ENCODE results near the gene BTN3A1.
A peak's percentile ranks its signal among the peaks of the same experiment; 100 is the strongest.

Gene BTN3A1

DNA sequence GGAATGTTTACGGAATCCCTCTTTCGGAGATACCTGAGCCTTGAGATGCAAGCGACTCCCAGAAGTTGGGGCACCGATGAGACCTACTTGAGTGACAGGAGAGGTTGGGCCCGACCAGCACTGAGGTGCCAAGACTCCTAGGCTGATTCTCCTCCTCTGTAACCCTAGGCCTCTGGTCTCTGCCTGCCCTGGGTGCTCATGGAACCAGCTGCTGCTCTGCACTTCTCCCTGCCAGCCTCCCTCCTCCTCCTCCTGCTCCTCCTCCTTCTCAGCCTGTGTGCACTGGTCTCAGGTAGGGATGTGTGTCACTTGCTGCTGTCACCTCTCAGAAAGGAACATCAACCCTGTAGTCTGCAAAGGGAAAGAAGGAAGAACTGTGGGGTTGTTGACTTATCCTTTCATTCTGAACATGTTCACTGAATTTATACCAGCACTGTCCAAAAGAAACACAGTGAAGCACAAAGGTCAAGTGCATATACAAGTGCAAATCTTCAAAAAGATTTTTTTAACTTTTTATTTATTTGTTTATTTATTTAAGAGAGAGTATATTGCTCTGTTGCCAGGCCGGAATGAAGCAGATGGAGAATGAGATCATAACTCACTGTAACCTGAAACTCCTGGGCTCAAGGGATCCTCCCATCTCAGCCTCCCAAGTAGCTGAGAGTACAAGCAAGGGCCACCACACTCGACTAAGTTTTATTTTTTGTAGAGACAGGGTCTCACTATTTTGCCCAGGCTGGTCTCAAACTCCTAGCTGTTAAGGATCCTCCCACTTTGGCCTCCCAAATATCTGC, 18.3 kb upstream of the BTN3A1 start (continued):
- peak; percentile 71 for TF ChIP-seq ZNF2 (tag by site-specific recombination; IDR thresholded peaks at IDR 0.05)
- TF ChIP-seq, protein P1, sequence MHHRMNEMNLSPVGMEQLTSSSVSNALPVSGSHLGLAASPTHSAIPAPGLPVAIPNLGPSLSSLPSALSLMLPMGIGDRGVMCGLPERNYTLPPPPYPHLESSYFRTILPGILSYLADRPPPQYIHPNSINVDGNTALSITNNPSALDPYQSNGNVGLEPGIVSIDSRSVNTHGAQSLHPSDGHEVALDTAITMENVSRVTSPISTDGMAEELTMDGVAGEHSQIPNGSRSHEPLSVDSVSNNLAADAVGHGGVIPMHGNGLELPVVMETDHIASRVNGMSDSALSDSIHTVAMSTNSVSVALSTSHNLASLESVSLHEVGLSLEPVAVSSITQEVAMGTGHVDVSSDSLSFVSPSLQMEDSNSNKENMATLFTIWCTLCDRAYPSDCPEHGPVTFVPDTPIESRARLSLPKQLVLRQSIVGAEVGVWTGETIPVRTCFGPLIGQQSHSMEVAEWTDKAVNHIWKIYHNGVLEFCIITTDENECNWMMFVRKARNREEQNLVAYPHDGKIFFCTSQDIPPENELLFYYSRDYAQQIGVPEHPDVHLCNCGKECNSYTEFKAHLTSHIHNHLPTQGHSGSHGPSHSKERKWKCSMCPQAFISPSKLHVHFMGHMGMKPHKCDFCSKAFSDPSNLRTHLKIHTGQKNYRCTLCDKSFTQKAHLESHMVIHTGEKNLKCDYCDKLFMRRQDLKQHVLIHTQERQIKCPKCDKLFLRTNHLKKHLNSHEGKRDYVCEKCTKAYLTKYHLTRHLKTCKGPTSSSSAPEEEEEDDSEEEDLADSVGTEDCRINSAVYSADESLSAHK (tag by site-specific recombination; IDR thresholded peaks at IDR 0.05) = no peak
- TF ChIP-seq ZNF664 (tag by site-specific recombination; IDR thresholded peaks at IDR 0.05) = 0 out of 2 replicates have a peak, but pooled peaks have one; percentile 27
- TF ChIP-seq ZNF639 (tag by site-specific recombination; IDR thresholded peaks at IDR 0.05) = no peak
- TF ChIP-seq IKZF3 (tag by site-specific recombination; IDR thresholded peaks at IDR 0.05) = 0 out of 2 replicates have a peak, but pooled peaks have one; percentile 47
- TF ChIP-seq GFI1B (tag by site-specific recombination; IDR thresholded peaks at IDR 0.05) = 0 out of 2 replicates have a peak, but pooled peaks have one; percentile 44
- 0 out of 2 replicates have a peak, but pooled peaks have one; percentile 14 for TF ChIP-seq ZNF76 (tag by site-specific recombination; IDR thresholded peaks at IDR 0.05; ENCODE audit: borderline replicate concordance, low read depth)
- peak; percentile 63 for TF ChIP-seq TRIM28 (IDR thresholded peaks at IDR 0.05; ENCODE audit: borderline replicate concordance, low read length)
- TF ChIP-seq ZNF629 (tag by site-specific recombination; IDR thresholded peaks at IDR 0.05) = peak; percentile 84
- TF ChIP-seq, protein P2, sequence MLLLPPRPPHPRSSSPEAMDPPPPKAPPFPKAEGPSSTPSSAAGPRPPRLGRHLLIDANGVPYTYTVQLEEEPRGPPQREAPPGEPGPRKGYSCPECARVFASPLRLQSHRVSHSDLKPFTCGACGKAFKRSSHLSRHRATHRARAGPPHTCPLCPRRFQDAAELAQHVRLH (tag by site-specific recombination; IDR thresholded peaks at IDR 0.05) = no peak
- TF ChIP-seq, protein P3, sequence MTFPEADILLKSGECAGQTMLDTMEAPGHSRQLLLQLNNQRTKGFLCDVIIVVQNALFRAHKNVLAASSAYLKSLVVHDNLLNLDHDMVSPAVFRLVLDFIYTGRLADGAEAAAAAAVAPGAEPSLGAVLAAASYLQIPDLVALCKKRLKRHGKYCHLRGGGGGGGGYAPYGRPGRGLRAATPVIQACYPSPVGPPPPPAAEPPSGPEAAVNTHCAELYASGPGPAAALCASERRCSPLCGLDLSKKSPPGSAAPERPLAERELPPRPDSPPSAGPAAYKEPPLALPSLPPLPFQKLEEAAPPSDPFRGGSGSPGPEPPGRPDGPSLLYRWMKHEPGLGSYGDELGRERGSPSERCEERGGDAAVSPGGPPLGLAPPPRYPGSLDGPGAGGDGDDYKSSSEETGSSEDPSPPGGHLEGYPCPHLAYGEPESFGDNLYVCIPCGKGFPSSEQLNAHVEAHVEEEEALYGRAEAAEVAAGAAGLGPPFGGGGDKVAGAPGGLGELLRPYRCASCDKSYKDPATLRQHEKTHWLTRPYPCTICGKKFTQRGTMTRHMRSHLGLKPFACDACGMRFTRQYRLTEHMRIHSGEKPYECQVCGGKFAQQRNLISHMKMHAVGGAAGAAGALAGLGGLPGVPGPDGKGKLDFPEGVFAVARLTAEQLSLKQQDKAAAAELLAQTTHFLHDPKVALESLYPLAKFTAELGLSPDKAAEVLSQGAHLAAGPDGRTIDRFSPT (tag by site-specific recombination; IDR thresholded peaks at IDR 0.05) = peak; percentile 33; the same call in 1 of the 2 replicates
- 0 out of 2 replicates have a peak, but pooled peaks have one; percentile 34 for TF ChIP-seq ZNF423 (tag by site-specific recombination; IDR thresholded peaks at IDR 0.05)
- peak; percentile 20; the same call in 1 of the 2 replicates for TF ChIP-seq ZNF335 (tag by site-specific recombination; conservative IDR thresholded peaks at IDR 0.05)
- TF ChIP-seq ZNF600 (tag by site-specific recombination; IDR thresholded peaks at IDR 0.05) = peak; percentile 93

- ChIA-PET POLR2A (interaction anchor here (0.6 kb wide), 1 partner anchor 25 kb away, joined by 5 read pairs; no protein-coding TSS in a partner anchor), CTCF (no interaction called here)
- Histone ChIP-seq H3K4me1 (ENCODE audit: control insufficient read depth, insufficient read depth, low read length) (no peaks in the 10 kb centered on the region), H3K9me3 (ENCODE audit: control insufficient read depth, insufficient read depth, low read depth, low read length) (no peaks in the 10 kb centered on the region), H3K27ac (ENCODE audit: extremely low read depth, low read depth, low read length) (no peak overlapping the region), H3K36me3 (ENCODE audit: control insufficient read depth in 2 of 2, insufficient read depth in 1 of 2, low read length in 2 of 2) (peaks cover 13 to 56% of the 10 kb centered on the region in 2 experiments; a peak in 2 of 3 replicates), H3K4me3 (ENCODE audit: low read depth, low read length) (no peak overlapping the region)
- no peak for TF ChIP-seq MYNN (tag by site-specific recombination; IDR thresholded peaks at IDR 0.05; ENCODE audit: borderline replicate concordance)
- TF ChIP-seq ZBTB44 (tag by site-specific recombination; IDR thresholded peaks at IDR 0.05) = no peak
- TF ChIP-seq ZNF341 (tag by site-specific recombination; IDR thresholded peaks at IDR 0.05; ENCODE audit: low read depth) = no peak
- TF ChIP-seq ZSCAN16 (tag by site-specific recombination; IDR thresholded peaks at IDR 0.05) = no peak
- TF ChIP-seq ZNF423 (tag by site-specific recombination; IDR thresholded peaks at IDR 0.05) = no peak
- TF ChIP-seq OSR2 (tag by site-specific recombination; IDR thresholded peaks at IDR 0.05) = no peak
- no peak for TF ChIP-seq ZNF19 (tag by site-specific recombination; IDR thresholded peaks at IDR 0.05; ENCODE audit: low read depth)
- no peak for TF ChIP-seq ZNF280C (tag by site-specific recombination; IDR thresholded peaks at IDR 0.05)
- no peak for TF ChIP-seq BCL11A (tag by site-specific recombination; IDR thresholded peaks at IDR 0.05; ENCODE audit: low read depth)
These were observed 16.3 kb upstream of the BTN3A1 start for GRCh38 chr6:26385734-26386125.
